HUES6 (cell line): Measurements from ENCODE around the gene KCNT1.

Experiments used
- H3K27ac ChIP-seq: 2 replicates; pipeline ENCODE4 v1.7.0; 2013; ENCODE audit warnings: low read depth, mild to moderate bottlenecking, low read length, inconsistent platforms
- H3K27me3 ChIP-seq: 2 replicates; pipeline ENCODE4 v1.6.1; 2013; ENCODE audit warnings: low read length; ENCODE audit not compliant: control insufficient read depth, insufficient read depth
- H3K36me3 ChIP-seq: 2 replicates; pipeline ENCODE4 v1.6.1; 2013; ENCODE audit warnings: low read length; ENCODE audit not compliant: control insufficient read depth, insufficient read depth
- H3K4me1 ChIP-seq: 2 replicates; pipeline ENCODE4 v1.6.1; 2013; ENCODE audit warnings: low read length; ENCODE audit not compliant: control insufficient read depth, insufficient read depth
- H3K4me3 ChIP-seq: 2 replicates; pipeline ENCODE4 v1.5.1; 2013; ENCODE audit warnings: low read depth, low read length
- H3K9ac ChIP-seq: one replicate; pipeline ENCODE4 v1.6.1; 2013; ENCODE audit warnings: mild to moderate bottlenecking, low read length
- H3K9me3 ChIP-seq: 2 replicates; pipeline ENCODE4 v1.6.1; 2013; ENCODE audit warnings: low read depth, low read length; ENCODE audit not compliant: control insufficient read depth, insufficient read depth

The KCNT1 gene

GRCh38 chr9:135727257-135727875 lies 25.4 kb downstream of the KCNT1 start:
- H3K27me3 ChIP-seq, result no peaks in the 10 kb centered on the region
- peaks cover 5% of the 10 kb centered on the region; the same call in 1 of the 2 replicates for H3K4me1 ChIP-seq
- H3K27ac ChIP-seq, result no peak overlapping the region
- H3K36me3 ChIP-seq, result no peaks in the 10 kb centered on the region
- no peak overlapping the region for H3K9ac ChIP-seq
- H3K9me3 ChIP-seq, result peaks cover 9% of the 10 kb centered on the region; the same call in 1 of the 2 replicates
- no peak overlapping the region for H3K4me3 ChIP-seq

- H3K9ac ChIP-seq, result no peak overlapping the region
- 0 out of 2 replicates have a peak, but pooled peaks cover 5% of the 10 kb centered on the region for H3K4me1 ChIP-seq
- H3K36me3 ChIP-seq, result no peaks in the 10 kb centered on the region
- no peak overlapping the region for H3K4me3 ChIP-seq
- peaks cover 14% of the 10 kb centered on the region; the same call in 1 of the 2 replicates for H3K9me3 ChIP-seq
- no peaks in the 10 kb centered on the region for H3K27me3 ChIP-seq
- no peak overlapping the region for H3K27ac ChIP-seq
Measured at GRCh38 chr9:135728436-135729110, 26.6 kb downstream of the KCNT1 start.

GRCh38 chr9:135729480-135729879 lies 27.5 kb downstream of the KCNT1 start:
- Histone ChIP-seq H3K4me1 (0 out of 2 replicates have a peak, but pooled peaks cover 5% of the 10 kb centered on the region), H3K27me3 (peaks cover 2% of the 10 kb centered on the region; the same call in 1 of the 2 replicates), H3K9ac (no peak overlapping the region), H3K36me3 (no peaks in the 10 kb centered on the region), H3K27ac (no peak overlapping the region), H3K9me3 (peaks cover 19% of the 10 kb centered on the region; the same call in 1 of the 2 replicates), H3K4me3 (no peak overlapping the region)

- Histone ChIP-seq H3K4me1 (no peaks in the 10 kb centered on the region), H3K4me3 (no peak overlapping the region)
Measured at GRCh38 chr9:135731454-135731853, 29.5 kb downstream of the KCNT1 start.

GRCh38 chr9:135732569-135733257 lies 30.7 kb downstream of the KCNT1 start:
- Histone ChIP-seq H3K36me3 (no peaks in the 10 kb centered on the region), H3K4me1 (no peaks in the 10 kb centered on the region), H3K9me3 (peaks cover 19% of the 10 kb centered on the region; the same call in 1 of the 2 replicates), H3K27ac (no peak overlapping the region), H3K27me3 (peaks cover 31% of the 10 kb centered on the region), H3K4me3 (no peak overlapping the region), H3K9ac (no peak overlapping the region)

More at GRCh38 chr9:135731454-135731853, 29.5 kb downstream of the KCNT1 start:
- H3K9ac ChIP-seq, result no peak overlapping the region
- H3K9me3 ChIP-seq, result peaks cover 19% of the 10 kb centered on the region; the same call in 1 of the 2 replicates
- no peaks in the 10 kb centered on the region for H3K36me3 ChIP-seq
- H3K27ac ChIP-seq, result no peak overlapping the region
- peaks cover 19% of the 10 kb centered on the region for H3K27me3 ChIP-seq

- Histone ChIP-seq H3K9me3 (peaks cover 19% of the 10 kb centered on the region; the same call in 1 of the 2 replicates), H3K27ac (no peak overlapping the region), H3K36me3 (no peaks in the 10 kb centered on the region), H3K27me3 (peaks cover 42% of the 10 kb centered on the region), H3K9ac (no peak overlapping the region), H3K4me3 (no peak overlapping the region), H3K4me1 (no peaks in the 10 kb centered on the region)
Measured at GRCh38 chr9:135734616-135735144, 32.7 kb downstream of the KCNT1 start.

GRCh38 chr9:135736272-135736978 lies 34.4 kb downstream of the KCNT1 start:
- Histone ChIP-seq H3K27ac (no peak overlapping the region), H3K36me3 (no peaks in the 10 kb centered on the region), H3K9ac (no peak overlapping the region), H3K4me1 (no peaks in the 10 kb centered on the region), H3K27me3 (peaks cover 42% of the 10 kb centered on the region), H3K9me3 (peaks cover 13% of the 10 kb centered on the region; the same call in 1 of the 2 replicates), H3K4me3 (peak overlapping the region; percentile 42)

- Histone ChIP-seq H3K4me3 (peak overlapping the region; percentile 29; the same call in 1 of the 2 replicates), H3K9me3 (peaks cover 10% of the 10 kb centered on the region; the same call in 1 of the 2 replicates), H3K27ac (no peak overlapping the region), H3K4me1 (no peaks in the 10 kb centered on the region), H3K27me3 (peaks cover 42% of the 10 kb centered on the region), H3K36me3 (no peaks in the 10 kb centered on the region), H3K9ac (no peak overlapping the region)
Measured at GRCh38 chr9:135736979-135737839, 35.2 kb downstream of the KCNT1 start.

- Histone ChIP-seq H3K4me3 (no peak overlapping the region), H3K9me3 (peaks cover 7% of the 10 kb centered on the region; the same call in 1 of the 2 replicates), H3K27ac (no peak overlapping the region), H3K36me3 (no peaks in the 10 kb centered on the region), H3K27me3 (peaks cover 42% of the 10 kb centered on the region), H3K9ac (no peak overlapping the region), H3K4me1 (no peaks in the 10 kb centered on the region)
Measured at GRCh38 chr9:135737840-135738521, 36.0 kb downstream of the KCNT1 start.
